Myocyte (in vitro differentiated cells): ENCODE measurements around the gene SULT4A1. TPM values are rescaled to one million over a fixed set of nuclear protein-coding genes. Genes with fewer than 3 reads are reported as not detected.

Experiments
- DNase-seq: peaks from one replicate; pipeline ENCODE4 v3.0.0-alpha.2; 2012; ENCODE audit warnings: low read depth
- total RNA-seq: library from RNA; depleted of rRNA; stranded (reverse); fragments of >200 nt; gene quantifications from 2 replicates; pipeline ENCODE4 v1.2.3, GENCODE V29; 2014

Gene SULT4A1
- total RNA-seq, 1 donor from 2014 or later, result not detected

DNA sequence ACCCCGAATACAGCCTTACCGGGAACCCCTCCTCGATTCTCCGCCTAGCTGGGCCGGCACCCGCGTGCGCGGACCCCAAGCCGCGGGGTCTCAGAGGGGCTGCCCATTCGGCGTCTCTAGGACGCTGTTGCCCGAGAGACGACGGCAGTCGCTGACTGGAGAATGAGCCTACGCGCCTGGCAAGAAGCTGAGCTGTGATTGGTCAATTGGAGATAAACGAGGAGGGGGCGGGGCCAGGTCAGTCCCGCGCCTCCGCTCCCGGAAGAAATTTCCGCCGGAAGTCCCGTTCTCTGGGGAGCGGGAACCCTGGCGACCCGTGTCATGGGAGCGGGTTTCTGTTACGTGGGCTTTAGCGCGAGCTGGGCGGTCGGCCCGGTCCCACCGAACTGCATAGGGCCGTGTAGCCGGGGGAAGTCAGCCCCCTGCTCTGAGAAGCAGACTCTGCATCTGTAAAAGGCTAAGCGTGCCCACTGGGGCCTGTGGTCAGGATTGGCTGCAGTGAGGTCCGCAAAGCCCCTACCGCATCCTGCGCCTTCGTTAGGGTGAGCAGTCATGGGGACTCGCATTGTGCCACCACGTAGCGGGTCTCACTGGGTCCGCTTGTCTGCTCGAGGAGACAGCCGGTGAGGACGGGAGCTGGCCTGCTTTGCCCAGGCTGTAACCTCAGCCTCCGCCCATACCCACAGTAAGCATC is 50.0 kb downstream of the SULT4A1 start, which contains the start of gene EFCAB6:
Gene EFCAB6, minus strand, starts transcription at position 157 of the 694 bp plus-strand sequence. CDS start 29,987 bp downstream, outside the sequence.
- DNase-seq, result peak; percentile 96

DNA sequence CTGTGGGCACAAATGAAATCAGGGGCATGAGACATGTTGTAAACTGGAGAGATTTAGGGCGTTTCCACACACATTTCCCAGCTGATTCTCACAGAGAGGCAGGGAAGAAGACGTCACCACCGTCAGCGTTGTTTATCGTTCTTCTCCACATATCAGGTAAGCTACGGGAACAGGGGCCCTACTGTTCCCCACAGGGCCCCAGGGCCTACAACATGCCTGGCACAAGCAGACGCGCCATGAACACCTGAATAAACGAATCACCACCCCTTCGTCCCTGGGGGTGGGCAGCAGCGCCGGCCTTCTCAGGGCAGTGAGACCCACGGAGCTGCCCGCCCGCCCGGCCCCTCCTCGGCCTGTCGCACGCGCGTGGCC is 50.5 kb downstream of the SULT4A1 start:
- peak; percentile 19 for DNase-seq

DNA sequence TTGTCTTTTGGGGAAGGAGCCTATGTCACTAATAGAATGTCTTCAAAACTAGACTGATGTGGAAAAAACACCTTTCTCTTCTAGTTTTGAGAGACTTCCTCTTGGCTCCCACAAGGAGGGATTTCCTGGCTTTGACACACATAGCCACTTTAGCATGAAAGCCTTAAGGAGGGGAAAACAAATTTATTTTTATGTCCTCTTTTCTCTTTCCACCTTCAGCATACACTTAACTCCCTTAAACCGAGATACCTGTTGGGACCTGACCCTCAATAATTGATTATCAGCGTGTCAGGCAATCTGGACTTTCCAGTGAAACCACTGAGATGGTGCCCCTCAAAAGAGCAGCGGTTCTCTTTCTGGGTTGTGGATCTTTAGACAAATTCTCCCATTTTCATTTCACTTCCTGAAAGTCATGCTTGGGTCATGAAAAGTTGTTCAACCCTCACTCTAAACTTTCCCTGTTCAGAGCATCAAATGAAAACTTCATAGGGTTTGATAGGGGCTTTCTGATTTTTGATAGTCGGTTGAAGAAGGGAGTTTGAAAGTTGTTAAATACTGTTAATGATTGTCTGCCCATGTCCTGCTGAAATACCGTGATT is 59.3 kb downstream of the SULT4A1 start:
- DNase-seq, result no peak

- no peak for DNase-seq
Observed at GRCh38 chr22:43800970-43801369, 61.3 kb downstream of the SULT4A1 start.

GRCh38 chr22:43798492-43798891 is 63.8 kb downstream of the SULT4A1 start:
- DNase-seq, result no peak

GRCh38 chr22:43796567-43796966 is 65.7 kb downstream of the SULT4A1 start:
- DNase-seq, result peak; percentile 57

GRCh38 chr22:43795320-43795719 is 67.0 kb downstream of the SULT4A1 start:
- DNase-seq, result no peak

- DNase-seq, result no peak
Observed at GRCh38 chr22:43792905-43793304, 69.4 kb downstream of the SULT4A1 start.

DNA sequence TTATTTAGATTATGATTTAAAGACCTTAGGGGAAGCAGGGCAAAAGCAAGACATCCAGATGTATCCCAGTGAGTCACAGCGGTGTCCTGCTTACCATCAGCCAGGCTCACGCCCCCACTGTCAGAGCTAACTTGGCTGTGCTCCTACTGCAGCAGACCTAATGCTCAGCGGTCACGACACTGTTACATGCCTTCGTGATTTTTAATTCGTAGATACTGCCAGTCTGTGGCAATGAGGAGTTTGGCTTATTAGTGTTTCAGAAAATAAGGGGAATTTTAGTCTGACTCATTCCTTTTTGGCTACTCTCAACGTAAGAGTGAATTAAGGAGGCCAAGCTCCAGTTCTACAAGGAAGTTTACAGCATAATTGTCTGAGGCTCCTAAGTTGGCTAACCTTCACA is 72.9 kb downstream of the SULT4A1 start:
- DNase-seq, result peak; percentile 77

DNA sequence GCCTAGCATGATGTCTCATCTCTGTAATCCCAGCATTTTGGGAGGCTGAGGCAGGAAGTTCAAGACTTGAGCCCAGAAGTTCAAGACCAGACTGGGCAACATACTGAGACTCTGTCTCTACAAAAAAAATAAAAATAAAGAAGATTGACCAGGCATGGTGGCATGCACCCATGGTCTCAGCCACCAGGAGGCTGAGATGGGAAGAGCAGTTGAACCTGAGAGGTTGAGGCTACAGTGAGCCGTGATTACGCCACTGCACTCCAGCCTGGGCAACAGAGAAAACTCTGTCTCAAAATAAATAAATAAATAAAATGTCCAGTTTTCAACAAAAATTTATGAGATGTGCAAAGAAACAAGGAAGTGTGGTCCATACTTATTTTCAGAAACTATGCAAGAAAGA is 78.5 kb downstream of the SULT4A1 start:
- DNase-seq, result no peak

DNA sequence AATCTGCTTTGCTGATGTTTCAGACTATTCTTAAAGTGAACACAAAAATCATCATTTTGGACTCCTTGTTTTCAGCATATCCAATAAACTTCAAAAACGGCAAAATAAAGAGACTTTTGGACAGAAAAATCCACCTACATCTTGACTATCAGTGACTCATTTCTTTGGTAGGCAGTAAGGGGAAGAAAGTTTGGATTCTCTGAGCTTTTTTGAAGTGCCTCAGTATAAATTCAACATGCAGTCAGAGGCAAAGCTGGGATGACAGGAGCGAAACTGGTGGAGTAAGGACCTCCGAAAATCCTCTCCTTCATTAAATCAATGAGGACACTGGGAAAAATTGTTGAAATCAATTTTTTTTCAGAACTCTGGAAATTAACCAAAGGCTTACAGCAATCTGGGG is 79.9 kb downstream of the SULT4A1 start:
- no peak for DNase-seq

GRCh38 chr22:43777286-43777685 is 85.0 kb downstream of the SULT4A1 start:
- DNase-seq, result peak; percentile 94

DNA sequence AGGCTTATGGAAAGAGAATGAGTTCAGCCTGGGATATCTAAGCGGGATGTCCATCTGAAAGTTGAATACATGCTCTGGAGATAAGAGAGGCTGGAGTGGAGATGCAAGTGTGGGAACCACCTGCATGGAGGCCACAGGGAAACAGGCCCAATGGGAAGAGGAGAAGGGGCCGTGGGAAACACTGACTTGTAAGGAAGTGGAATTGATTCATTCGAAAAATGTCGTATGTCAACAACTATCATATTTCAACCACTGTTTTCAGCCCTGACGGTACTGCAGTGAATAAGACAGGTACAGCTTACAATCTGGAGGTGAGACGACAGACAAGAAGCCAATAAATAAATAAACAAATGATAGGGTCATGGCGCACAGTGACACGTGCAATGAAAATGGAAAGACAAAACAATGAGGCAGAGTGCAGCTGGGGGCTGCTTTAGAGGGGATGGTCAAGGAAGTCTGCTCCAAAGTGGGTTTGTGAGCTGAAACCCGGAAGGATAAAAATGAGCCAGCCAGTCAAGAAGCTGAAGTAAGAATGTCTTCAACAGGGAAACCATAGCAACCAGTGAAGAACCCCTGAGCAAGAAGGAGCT is 86.1 kb downstream of the SULT4A1 start:
- no peak for DNase-seq

Other genes starting within 250 kb of the SULT4A1 start
- 2.7 and 4.6 TPM in 2 replicates for gene EFCAB6, start 50.2 kb downstream of the SULT4A1 start, total RNA-seq
- gene PNPLA5, start 29.5 kb upstream of the SULT4A1 start, total RNA-seq, result not detected in 2 replicates
- gene PNPLA3, start 61.3 kb upstream of the SULT4A1 start, total RNA-seq, result 25.0 and 34.5 TPM in 2 replicates
- 32.6 and 34.8 TPM in 2 replicates for gene SAMM50, start 92.9 kb upstream of the SULT4A1 start, total RNA-seq
- gene PARVB, start 161.8 kb upstream of the SULT4A1 start, total RNA-seq, result 53.2 and 80.0 TPM in 2 replicates